Omental fat pad (tissue), 4 donors: ENCODE results near the gene UBL3. TPM values are rescaled to one million over a fixed set of nuclear protein-coding genes. Genes with fewer than 3 reads are reported as not detected.

ENCODE experiments used
- ATAC-seq: fragments of 150-250 bp; one replicate; pipeline ENCODE4 v1.9.1; 2016; ENCODE audit warnings: mild to moderate bottlenecking, moderate library complexity; ENCODE audit not compliant: low FRiP score
- DNase-seq: peaks from one replicate; pipeline ENCODE4 v3.0.0-alpha.2; 2019; ENCODE audit warnings: low spot score
- total RNA-seq, 4 donors: library from RNA; depleted of rRNA; stranded (reverse); fragments of >200 nt; gene quantifications; one replicate each; pipeline ENCODE4 v1.1.0, GENCODE V29; 2016
- TF ChIP-seq, protein P1 (sequence below), 3 donors: fragments of 450-650 bp; IDR thresholded peaks; one replicate each; pipeline ENCODE4 v1.5.1; 2016 to 2017; ENCODE audit warnings: antibody characterized with exemption in 3 of 3, mild to moderate bottlenecking in 3 of 3, moderate library complexity in 2 of 3

The UBL3 gene
- total RNA-seq, 4 donors from 2014 or later, result 23.0 to 35.8 (median 24.1) TPM

- ATAC-seq, result no peak
- TF ChIP-seq, protein P1, sequence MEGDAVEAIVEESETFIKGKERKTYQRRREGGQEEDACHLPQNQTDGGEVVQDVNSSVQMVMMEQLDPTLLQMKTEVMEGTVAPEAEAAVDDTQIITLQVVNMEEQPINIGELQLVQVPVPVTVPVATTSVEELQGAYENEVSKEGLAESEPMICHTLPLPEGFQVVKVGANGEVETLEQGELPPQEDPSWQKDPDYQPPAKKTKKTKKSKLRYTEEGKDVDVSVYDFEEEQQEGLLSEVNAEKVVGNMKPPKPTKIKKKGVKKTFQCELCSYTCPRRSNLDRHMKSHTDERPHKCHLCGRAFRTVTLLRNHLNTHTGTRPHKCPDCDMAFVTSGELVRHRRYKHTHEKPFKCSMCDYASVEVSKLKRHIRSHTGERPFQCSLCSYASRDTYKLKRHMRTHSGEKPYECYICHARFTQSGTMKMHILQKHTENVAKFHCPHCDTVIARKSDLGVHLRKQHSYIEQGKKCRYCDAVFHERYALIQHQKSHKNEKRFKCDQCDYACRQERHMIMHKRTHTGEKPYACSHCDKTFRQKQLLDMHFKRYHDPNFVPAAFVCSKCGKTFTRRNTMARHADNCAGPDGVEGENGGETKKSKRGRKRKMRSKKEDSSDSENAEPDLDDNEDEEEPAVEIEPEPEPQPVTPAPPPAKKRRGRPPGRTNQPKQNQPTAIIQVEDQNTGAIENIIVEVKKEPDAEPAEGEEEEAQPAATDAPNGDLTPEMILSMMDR (IDR thresholded peaks at IDR 0.05), result no peak
- no peak for DNase-seq
Measured at GRCh38 chr13:29858231-29858630, 7.8 kb upstream of the UBL3 start.

DNA sequence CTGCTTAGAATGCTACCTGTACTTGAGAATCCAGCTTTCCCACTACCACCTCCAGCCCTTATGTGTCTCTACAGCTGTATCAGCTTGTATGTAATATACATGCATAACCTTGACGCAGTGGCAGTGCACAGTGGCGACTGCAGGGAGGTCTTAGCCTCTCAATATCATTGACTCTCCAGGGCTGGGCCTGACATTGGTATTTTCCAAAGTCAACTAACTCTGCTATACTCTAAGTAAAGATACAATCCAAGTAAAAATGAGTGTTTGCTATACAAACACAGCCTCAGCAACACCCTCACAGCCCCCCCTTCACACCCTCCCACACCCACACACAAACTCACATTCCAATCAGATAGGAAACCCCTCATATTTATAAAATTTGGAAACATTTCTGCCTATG is 6.7 kb upstream of the UBL3 start:
- DNase-seq (no peak), ATAC-seq (no peak)
- TF ChIP-seq, protein P1 (IDR thresholded peaks at IDR 0.05), result no peak

GRCh38 chr13:29856426-29856825 is 6.0 kb upstream of the UBL3 start:
- DNase-seq, result no peak
- ATAC-seq, result no peak
- TF ChIP-seq, protein P1 (IDR thresholded peaks at IDR 0.05), result no peak

DNA sequence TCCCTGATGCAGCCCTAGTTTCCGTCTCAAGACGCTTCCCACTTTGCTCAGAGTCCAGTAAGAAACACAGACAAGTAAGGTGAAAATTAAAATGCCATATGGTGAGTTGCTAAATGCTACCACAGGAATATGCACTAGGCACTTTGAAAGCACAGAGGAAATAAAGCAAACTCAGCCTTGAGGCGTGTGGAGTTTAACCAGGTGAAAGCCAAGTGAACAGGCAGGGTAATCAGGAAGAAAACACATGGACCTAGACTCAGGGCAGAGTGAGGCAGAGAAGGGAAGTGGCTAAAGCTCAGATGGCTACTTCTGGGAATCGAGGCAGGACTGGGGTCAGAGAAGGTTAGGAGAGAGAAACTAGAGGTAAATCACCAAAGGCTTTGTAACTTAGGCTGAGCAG is 5.4 kb upstream of the UBL3 start:
- ATAC-seq, result no peak
- TF ChIP-seq, protein P1 (IDR thresholded peaks at IDR 0.05), result no peak
- DNase-seq, result no peak

- no peak for ATAC-seq
- TF ChIP-seq, protein P1 (IDR thresholded peaks at IDR 0.05), result no peak
- no peak for DNase-seq
Measured at GRCh38 chr13:29855009-29855408, 4.6 kb upstream of the UBL3 start.

GRCh38 chr13:29853131-29853530 is 2.7 kb upstream of the UBL3 start:
- ATAC-seq, result no peak
- DNase-seq, result no peak
- TF ChIP-seq, protein P1 (IDR thresholded peaks at IDR 0.05), result no peak

GRCh38 chr13:29852472-29853054 is 2.1 kb upstream of the UBL3 start:
- TF ChIP-seq, protein P1 (IDR thresholded peaks at IDR 0.05), result no peak
- DNase-seq, result no peak
- ATAC-seq, result no peak
